ENCODE results near the gene E2F3. TPM values are rescaled to one million over a fixed set of nuclear protein-coding genes. Genes with fewer than 3 reads are reported as not detected.

The E2F3 gene
- total and polyA plus RNA-seq, 2 experiments from 2014 or later, result 11.1 to 12.6 TPM

GRCh38 chr6:20370393-20370792 lies 31.3 kb upstream of the E2F3 start:
- H3K4me3 ChIP-seq, result no peak overlapping the region
- no peaks in the 10 kb centered on the region for H3K27me3 ChIP-seq
- no peaks in the 10 kb centered on the region for H3K9me3 ChIP-seq (ENCODE audit: low read depth)
- DNase-seq (ENCODE audit: low read depth in 1 of 2, low spot score in 1 of 2), result no peak
- H3K4me1 ChIP-seq (ENCODE audit: low read depth), result no peaks in the 10 kb centered on the region
- no peak overlapping the region for H3K27ac ChIP-seq
- no peak for TF ChIP-seq CTCF (IDR thresholded peaks at IDR 0.05; ENCODE audit: low read depth, low read length)
- no peaks in the 10 kb centered on the region for H3K36me3 ChIP-seq

- no peaks in the 10 kb centered on the region for H3K36me3 ChIP-seq
- no peaks in the 10 kb centered on the region for H3K27me3 ChIP-seq
- H3K27ac ChIP-seq, result no peak overlapping the region
- H3K4me3 ChIP-seq, result no peak overlapping the region
- H3K9me3 ChIP-seq (ENCODE audit: low read depth), result no peaks in the 10 kb centered on the region
- no peaks in the 10 kb centered on the region for H3K4me1 ChIP-seq (ENCODE audit: low read depth)
- TF ChIP-seq CTCF (IDR thresholded peaks at IDR 0.05; ENCODE audit: low read depth, low read length), result no peak
- DNase-seq (ENCODE audit: low read depth in 1 of 2, low spot score in 1 of 2), result no peak
These were observed 30.9 kb upstream of the E2F3 start for GRCh38 chr6:20370801-20371200.

- Histone ChIP-seq H3K36me3 (no peaks in the 10 kb centered on the region), H3K27ac (no peak overlapping the region), H3K4me1 (ENCODE audit: low read depth) (no peaks in the 10 kb centered on the region), H3K9me3 (ENCODE audit: low read depth) (no peaks in the 10 kb centered on the region), H3K27me3 (no peaks in the 10 kb centered on the region), H3K4me3 (no peak overlapping the region)
- DNase-seq (ENCODE audit: low read depth in 1 of 2, low spot score in 1 of 2), result no peak
- TF ChIP-seq CTCF (IDR thresholded peaks at IDR 0.05; ENCODE audit: low read depth, low read length), result no peak
These were observed 26.2 kb upstream of the E2F3 start for GRCh38 chr6:20375436-20375835.

GRCh38 chr6:20377623-20378265 lies 23.9 kb upstream of the E2F3 start:
- no peak for TF ChIP-seq CTCF (IDR thresholded peaks at IDR 0.05; ENCODE audit: low read depth, low read length)
- DNase-seq (ENCODE audit: low read depth in 1 of 2, low spot score in 1 of 2), result peak in 1 of 2 donors; percentile 58
- Histone ChIP-seq H3K27ac (no peak overlapping the region), H3K4me3 (no peak overlapping the region), H3K9me3 (ENCODE audit: low read depth) (no peaks in the 10 kb centered on the region), H3K27me3 (no peaks in the 10 kb centered on the region), H3K36me3 (no peaks in the 10 kb centered on the region), H3K4me1 (ENCODE audit: low read depth) (no peaks in the 10 kb centered on the region)

GRCh38 chr6:20379231-20379630 lies 22.4 kb upstream of the E2F3 start:
- Histone ChIP-seq H3K27me3 (no peaks in the 10 kb centered on the region), H3K36me3 (no peaks in the 10 kb centered on the region), H3K27ac (no peak overlapping the region), H3K9me3 (ENCODE audit: low read depth) (no peaks in the 10 kb centered on the region), H3K4me1 (ENCODE audit: low read depth) (no peaks in the 10 kb centered on the region), H3K4me3 (no peak overlapping the region)
- no peak for DNase-seq (ENCODE audit: low read depth in 1 of 2, low spot score in 1 of 2)
- no peak for TF ChIP-seq CTCF (IDR thresholded peaks at IDR 0.05; ENCODE audit: low read depth, low read length)
